Measurements from ENCODE around the gene IL31.

IL31 gene

GRCh38 chr12:122197612-122197966 lies 23.6 kb upstream of the IL31 start:
- TF ChIP-seq FOXP2 (optimal IDR thresholded peaks at IDR 0.05; ENCODE audit: borderline replicate concordance, extremely low read depth, extremely low read length, insufficient read depth) (no peak), TAF1 (IDR thresholded peaks at IDR 0.05; ENCODE audit: borderline replicate concordance, insufficient read depth, low read length) (no peak), REST (IDR thresholded peaks at IDR 0.05; ENCODE audit: insufficient read depth in 1 of 2, low read depth in 2 of 2, low read length in 2 of 2) (no peak), SIN3A (IDR thresholded peaks at IDR 0.05; ENCODE audit: borderline replicate concordance, insufficient read depth, low read length) (no peak), POLR2AphosphoS5 (IDR thresholded peaks at IDR 0.05; ENCODE audit: low read depth, low read length) (no peak)

GRCh38 chr12:122195405-122195804 lies 21.4 kb upstream of the IL31 start:
- TF ChIP-seq POLR2AphosphoS5 (IDR thresholded peaks at IDR 0.05; ENCODE audit: low read depth, low read length): no peak
- TF ChIP-seq FOXP2 (optimal IDR thresholded peaks at IDR 0.05; ENCODE audit: borderline replicate concordance, extremely low read depth, extremely low read length, insufficient read depth): no peak
- no peak for TF ChIP-seq TAF1 (IDR thresholded peaks at IDR 0.05; ENCODE audit: borderline replicate concordance, insufficient read depth, low read length)
- TF ChIP-seq SIN3A (IDR thresholded peaks at IDR 0.05; ENCODE audit: borderline replicate concordance, insufficient read depth, low read length): no peak
- no peak for TF ChIP-seq REST (IDR thresholded peaks at IDR 0.05; ENCODE audit: insufficient read depth in 1 of 2, low read depth in 2 of 2, low read length in 2 of 2)

- TF ChIP-seq TAF1 (IDR thresholded peaks at IDR 0.05; ENCODE audit: borderline replicate concordance, insufficient read depth, low read length): no peak
- no peak for TF ChIP-seq POLR2AphosphoS5 (IDR thresholded peaks at IDR 0.05; ENCODE audit: low read depth, low read length)
- no peak for TF ChIP-seq REST (IDR thresholded peaks at IDR 0.05; ENCODE audit: insufficient read depth in 1 of 2, low read depth in 2 of 2, low read length in 2 of 2)
- no peak for TF ChIP-seq FOXP2 (optimal IDR thresholded peaks at IDR 0.05; ENCODE audit: borderline replicate concordance, extremely low read depth, extremely low read length, insufficient read depth)
- no peak for TF ChIP-seq SIN3A (IDR thresholded peaks at IDR 0.05; ENCODE audit: borderline replicate concordance, insufficient read depth, low read length)
These were observed 20.8 kb upstream of the IL31 start for GRCh38 chr12:122194804-122195203.

GRCh38 chr12:122192441-122192840 lies 18.4 kb upstream of the IL31 start:
- TF ChIP-seq SIN3A (IDR thresholded peaks at IDR 0.05; ENCODE audit: borderline replicate concordance, insufficient read depth, low read length) (no peak), TAF1 (IDR thresholded peaks at IDR 0.05; ENCODE audit: borderline replicate concordance, insufficient read depth, low read length) (no peak), REST (IDR thresholded peaks at IDR 0.05; ENCODE audit: insufficient read depth in 1 of 2, low read depth in 2 of 2, low read length in 2 of 2) (no peak), POLR2AphosphoS5 (IDR thresholded peaks at IDR 0.05; ENCODE audit: low read depth, low read length) (no peak)

All from PFSK-1 (cell line).